ENCODE data around the gene GALNTL6. TPM values are rescaled to one million over a fixed set of nuclear protein-coding genes. Genes with fewer than 3 reads are reported as not detected.

GALNTL6 gene
- total and polyA plus RNA-seq, 8 donors, result 0.13 to 0.41 (median 0.21) TPM; not detected in 4

- ATAC-seq (no peak), FAIRE-seq (no peak)
- 3 to 26% methylated on average over 1 of the region's 1 CpG for WGBS, 2 donors
These were observed 1038.3 kb downstream of the GALNTL6 start for GRCh38 chr4:172851534-172851933.

DNA sequence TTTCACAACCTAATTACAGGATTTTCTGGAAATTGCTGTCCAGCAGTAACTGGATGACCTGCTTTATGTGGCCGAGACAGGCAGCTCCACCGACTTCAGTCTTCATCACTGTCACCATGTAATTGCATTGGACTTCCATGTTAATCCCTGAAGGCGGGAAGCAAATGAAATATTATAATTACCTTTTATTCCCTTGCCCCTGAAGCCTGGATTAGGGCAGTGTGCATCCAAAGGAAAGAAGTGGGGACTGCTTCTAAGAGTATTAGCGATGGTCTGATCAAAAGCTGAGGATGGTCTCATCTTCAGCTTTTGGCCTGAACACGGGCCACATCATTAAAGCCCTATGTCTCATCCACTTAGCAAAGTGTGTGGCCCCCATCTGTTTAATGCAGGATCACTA, 1043.8 kb downstream of the GALNTL6 start:
- H3K27me3 ChIP-seq, result no peaks in the 10 kb centered on the region
- H3K4me3 ChIP-seq, result no peak overlapping the region
- no peaks in the 10 kb centered on the region for H3K9me3 ChIP-seq
- intact Hi-C loops (cut with DNase I), result no loop called here
- no peak overlapping the region for H3K27ac ChIP-seq
- DNase-seq (no peak), FAIRE-seq (no peak), ATAC-seq (no peak)
- 87 to 92% methylated on average over 5 of the region's 5 CpGs for WGBS, 2 donors
- no peaks in the 10 kb centered on the region for H3K36me3 ChIP-seq
- H3K4me1 ChIP-seq, result no peaks in the 10 kb centered on the region
- TF ChIP-seq, protein P1, sequence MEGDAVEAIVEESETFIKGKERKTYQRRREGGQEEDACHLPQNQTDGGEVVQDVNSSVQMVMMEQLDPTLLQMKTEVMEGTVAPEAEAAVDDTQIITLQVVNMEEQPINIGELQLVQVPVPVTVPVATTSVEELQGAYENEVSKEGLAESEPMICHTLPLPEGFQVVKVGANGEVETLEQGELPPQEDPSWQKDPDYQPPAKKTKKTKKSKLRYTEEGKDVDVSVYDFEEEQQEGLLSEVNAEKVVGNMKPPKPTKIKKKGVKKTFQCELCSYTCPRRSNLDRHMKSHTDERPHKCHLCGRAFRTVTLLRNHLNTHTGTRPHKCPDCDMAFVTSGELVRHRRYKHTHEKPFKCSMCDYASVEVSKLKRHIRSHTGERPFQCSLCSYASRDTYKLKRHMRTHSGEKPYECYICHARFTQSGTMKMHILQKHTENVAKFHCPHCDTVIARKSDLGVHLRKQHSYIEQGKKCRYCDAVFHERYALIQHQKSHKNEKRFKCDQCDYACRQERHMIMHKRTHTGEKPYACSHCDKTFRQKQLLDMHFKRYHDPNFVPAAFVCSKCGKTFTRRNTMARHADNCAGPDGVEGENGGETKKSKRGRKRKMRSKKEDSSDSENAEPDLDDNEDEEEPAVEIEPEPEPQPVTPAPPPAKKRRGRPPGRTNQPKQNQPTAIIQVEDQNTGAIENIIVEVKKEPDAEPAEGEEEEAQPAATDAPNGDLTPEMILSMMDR (IDR thresholded peaks at IDR 0.05), result no peak

More at GRCh38 chr4:172851534-172851933, 1038.3 kb downstream of the GALNTL6 start:
- TF ChIP-seq, protein P1 (IDR thresholded peaks at IDR 0.05), result no peak
- H3K9me3 ChIP-seq, result no peaks in the 10 kb centered on the region
- H3K36me3 ChIP-seq, result no peaks in the 10 kb centered on the region
- H3K27me3 ChIP-seq, result no peaks in the 10 kb centered on the region
- no peak for DNase-seq
- H3K4me1 ChIP-seq, result no peaks in the 10 kb centered on the region
- no peak overlapping the region for H3K27ac ChIP-seq
- intact Hi-C loops (cut with DNase I), result no loop called here
- no peak overlapping the region for H3K4me3 ChIP-seq

GRCh38 chr4:172858731-172859230, 1045.6 kb downstream of the GALNTL6 start:
- intact Hi-C loops (cut with DNase I), result no loop called here
- Histone ChIP-seq H3K4me1 (no peaks in the 10 kb centered on the region), H3K27ac (no peak overlapping the region), H3K9me3 (no peaks in the 10 kb centered on the region), H3K27me3 (no peaks in the 10 kb centered on the region), H3K4me3 (no peak overlapping the region), H3K36me3 (no peaks in the 10 kb centered on the region)
- DNase-seq (no peak), FAIRE-seq (no peak), ATAC-seq (no peak)
- TF ChIP-seq, protein P1 (IDR thresholded peaks at IDR 0.05), result no peak
- WGBS, 2 donors, result 58 to 67% methylated on average over 3 of the region's 3 CpGs

GRCh38 chr4:172865103-172865502, 1051.9 kb downstream of the GALNTL6 start:
- ATAC-seq (no peak), FAIRE-seq (no peak), DNase-seq (no peak)
- Histone ChIP-seq H3K27me3 (no peaks in the 10 kb centered on the region), H3K4me3 (no peak overlapping the region), H3K27ac (no peak overlapping the region), H3K4me1 (no peaks in the 10 kb centered on the region), H3K36me3 (no peaks in the 10 kb centered on the region), H3K9me3 (no peaks in the 10 kb centered on the region)
- WGBS, 2 donors, result 43 to 46% methylated on average over 2 of the region's 2 CpGs
- intact Hi-C loops (cut with DNase I), result no loop called here
- TF ChIP-seq, protein P1 (IDR thresholded peaks at IDR 0.05), result no peak

- no peaks in the 10 kb centered on the region for H3K36me3 ChIP-seq
- no peaks in the 10 kb centered on the region for H3K27me3 ChIP-seq
- H3K4me1 ChIP-seq, result no peaks in the 10 kb centered on the region
- no peak overlapping the region for H3K27ac ChIP-seq
- intact Hi-C loops (cut with DNase I), result no loop called here
- TF ChIP-seq, protein P1 (IDR thresholded peaks at IDR 0.05), result no peak
- no peaks in the 10 kb centered on the region for H3K9me3 ChIP-seq
- no peak for FAIRE-seq
- DNase-seq, result no peak
- no peak for ATAC-seq
- H3K4me3 ChIP-seq, result no peak overlapping the region
- 53 to 71% methylated on average over 4 of the region's 4 CpGs for WGBS, 2 donors
These were observed 1052.4 kb downstream of the GALNTL6 start for GRCh38 chr4:172865531-172866127.

Measured in pancreas (tissue), 10 donors.